Non-pigmented ciliary epithelial cell (primary cell): ENCODE data around the gene BRMS1L.
"Not testable (repeated sequence)": the region's sequence is repeated elsewhere in the genome, so short reads cannot be mapped to it uniquely, and the experiment has no call there.

Experiments used
- DNase-seq: peaks from one replicate; pipeline ENCODE4 v3.0.0-alpha.2; 2010; ENCODE audit warnings: low read depth

Gene BRMS1L, protein sequence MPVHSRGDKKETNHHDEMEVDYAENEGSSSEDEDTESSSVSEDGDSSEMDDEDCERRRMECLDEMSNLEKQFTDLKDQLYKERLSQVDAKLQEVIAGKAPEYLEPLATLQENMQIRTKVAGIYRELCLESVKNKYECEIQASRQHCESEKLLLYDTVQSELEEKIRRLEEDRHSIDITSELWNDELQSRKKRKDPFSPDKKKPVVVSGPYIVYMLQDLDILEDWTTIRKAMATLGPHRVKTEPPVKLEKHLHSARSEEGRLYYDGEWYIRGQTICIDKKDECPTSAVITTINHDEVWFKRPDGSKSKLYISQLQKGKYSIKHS

GRCh38 chr14:35826218-35826951 lies at the start of gene BRMS1L:
TSS of gene BRMS1L (plus strand) at chr14:35826338. CDS start at chr14:35826517, 179 bp downstream.
- peak; percentile 96 for DNase-seq

DNA sequence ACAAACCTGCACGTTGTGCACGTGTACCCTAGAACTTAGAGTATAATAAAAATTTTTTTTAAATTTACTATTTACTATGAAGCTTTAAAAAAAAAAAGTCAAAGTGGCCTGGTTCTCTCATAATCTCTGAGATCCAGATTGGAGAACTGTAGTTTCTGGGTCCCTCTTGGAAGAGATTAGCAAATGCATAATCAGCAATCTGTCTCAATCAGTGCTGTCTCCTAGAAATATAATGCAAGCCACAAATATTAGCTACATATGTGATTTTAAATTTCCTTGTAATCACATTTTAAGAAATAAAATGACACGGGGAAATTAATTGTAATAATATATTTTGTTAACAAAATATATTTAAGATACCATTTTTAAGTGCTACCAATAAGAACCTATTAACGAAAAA lies 49.3 kb upstream of the BRMS1L start:
- DNase-seq = no peak

- DNase-seq = not testable (repeated sequence)
These were observed 48.6 kb upstream of the BRMS1L start for GRCh38 chr14:35777550-35777949.

DNA sequence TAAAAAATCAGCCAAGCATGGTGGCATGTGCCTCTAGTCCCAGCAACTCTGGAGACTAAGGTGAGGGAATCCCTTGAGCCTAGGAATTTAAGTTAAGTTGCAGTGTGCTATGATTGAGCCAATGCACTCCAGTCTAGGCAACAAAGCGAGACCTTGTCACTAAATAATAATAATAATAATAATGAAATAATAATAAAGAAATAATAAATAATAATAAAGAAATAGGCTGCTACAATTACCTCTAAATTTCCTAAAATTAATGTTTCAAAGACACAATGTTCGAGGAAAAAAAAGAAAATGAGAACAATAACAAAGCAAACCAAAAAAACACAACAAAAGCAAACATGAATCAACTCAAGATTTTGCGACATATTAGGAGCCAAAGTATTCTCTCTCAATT lies 46.8 kb upstream of the BRMS1L start:
- no peak for DNase-seq

GRCh38 chr14:35783699-35784098 lies 42.4 kb upstream of the BRMS1L start:
- no peak for DNase-seq

DNA sequence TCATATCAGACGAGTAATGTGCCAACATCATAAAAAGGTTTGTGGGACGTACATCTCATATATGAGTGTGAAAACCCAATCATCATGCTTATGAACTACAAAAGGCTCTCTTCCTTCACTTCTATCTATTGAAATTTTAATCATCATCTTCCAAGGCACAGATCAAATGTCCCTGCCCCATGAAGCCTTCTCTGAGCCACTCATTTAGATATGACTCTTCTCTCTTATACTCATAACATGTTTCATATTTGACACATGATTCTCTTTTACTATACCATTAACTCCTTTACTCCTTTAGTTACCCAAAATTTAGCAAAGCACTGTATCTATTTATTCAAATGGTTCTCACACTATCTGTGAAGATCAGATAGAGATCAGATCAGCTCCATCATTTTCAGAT lies 39.3 kb upstream of the BRMS1L start:
- DNase-seq = no peak

DNA sequence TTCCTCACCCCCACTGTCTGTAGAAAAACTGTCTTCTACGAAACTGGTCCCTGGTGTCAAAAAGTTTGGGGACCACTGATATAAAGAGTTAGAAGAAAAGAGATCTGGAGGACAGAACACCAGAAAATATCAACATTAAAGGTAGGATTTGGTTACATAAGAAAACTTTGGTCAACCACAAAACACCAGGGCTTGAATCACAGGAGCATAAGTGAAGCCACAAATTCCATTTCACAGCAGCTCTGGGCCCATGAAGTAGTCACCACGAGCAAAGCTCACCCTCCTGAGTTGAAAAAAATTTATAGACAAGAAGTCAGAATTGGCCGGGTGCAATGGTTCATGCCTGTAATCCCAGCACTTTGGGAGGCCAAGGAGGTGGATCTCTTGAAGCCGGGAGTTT lies 36.5 kb upstream of the BRMS1L start:
- DNase-seq = peak; percentile 54

GRCh38 chr14:35797796-35798195 lies 28.3 kb upstream of the BRMS1L start:
- no peak for DNase-seq

DNA sequence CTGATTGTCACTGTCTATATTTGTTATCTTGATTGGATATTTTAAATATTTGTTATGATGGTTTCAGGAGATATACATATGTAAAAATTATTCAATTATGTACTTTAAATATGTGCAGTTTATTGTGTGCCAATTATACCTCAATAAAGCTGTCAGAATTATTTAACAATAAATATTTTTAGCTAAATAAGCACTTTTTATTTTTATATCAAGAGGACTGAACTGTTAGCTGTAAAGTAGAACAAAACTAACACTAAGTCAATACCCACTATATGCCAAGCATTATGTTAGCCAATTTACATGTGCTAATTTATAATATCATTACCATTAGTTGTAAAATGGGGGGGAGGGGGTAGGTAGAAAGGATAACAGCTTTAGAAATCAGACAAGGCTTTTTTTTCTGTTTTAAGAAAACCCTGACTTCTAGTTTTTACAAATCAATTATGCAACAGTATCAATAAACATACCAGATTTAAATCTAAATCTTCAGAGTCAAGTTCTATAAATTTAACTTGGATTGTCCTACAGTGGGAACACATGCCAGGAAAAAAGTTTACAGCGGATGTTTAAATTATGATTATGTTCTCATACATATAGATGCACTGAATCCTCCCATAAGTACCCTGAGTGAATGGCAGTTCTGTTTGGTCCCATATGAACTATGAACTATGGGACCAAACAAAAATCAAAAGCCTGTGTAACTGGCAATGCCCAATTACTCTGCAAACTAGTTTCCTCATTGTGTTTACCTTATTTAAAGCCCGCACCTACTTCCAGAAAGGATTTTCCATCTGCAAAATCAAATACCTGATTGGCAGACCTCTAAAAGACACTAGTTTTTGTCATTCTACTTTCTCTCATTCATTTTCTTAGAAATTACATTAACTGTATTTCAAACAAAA lies 19.9 kb upstream of the BRMS1L start:
- no peak for DNase-seq

DNA sequence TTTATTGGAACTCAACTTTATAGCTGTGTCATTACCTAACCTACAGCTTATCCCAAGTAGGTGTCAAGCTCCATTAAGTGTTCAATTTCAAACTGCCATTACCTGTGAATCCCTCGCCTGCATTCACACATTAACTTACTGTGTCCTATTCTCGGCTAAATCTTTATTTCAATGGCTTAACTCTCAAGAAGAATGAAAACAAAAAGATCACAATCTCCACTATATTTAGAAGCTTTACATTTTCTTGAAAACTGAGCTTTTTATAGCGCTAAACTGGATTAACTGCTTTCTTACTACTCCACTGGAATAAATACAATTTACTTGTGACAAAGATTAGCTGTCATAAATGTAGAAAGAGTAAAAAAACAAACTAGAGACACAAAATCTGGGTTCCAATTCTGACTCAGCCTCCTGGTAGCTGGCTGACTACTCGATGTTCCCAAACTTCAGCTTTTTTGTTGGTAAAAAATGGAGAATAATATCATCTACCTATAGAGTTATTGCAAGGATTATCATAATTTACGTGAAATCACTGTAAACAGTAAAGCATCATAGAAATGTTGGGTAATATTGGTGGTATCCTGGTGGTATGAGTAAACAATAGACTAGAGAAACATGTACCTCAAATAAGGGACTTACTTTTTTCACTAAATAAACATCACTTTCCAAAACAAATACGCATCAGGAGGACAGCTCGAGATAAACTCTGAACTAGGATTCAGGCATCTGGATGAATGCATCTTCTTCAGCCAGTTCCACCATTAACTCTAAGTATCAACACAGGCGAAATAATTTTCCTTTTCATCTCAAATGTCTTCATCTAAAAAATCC lies 18.8 kb upstream of the BRMS1L start:
- no peak for DNase-seq

DNA sequence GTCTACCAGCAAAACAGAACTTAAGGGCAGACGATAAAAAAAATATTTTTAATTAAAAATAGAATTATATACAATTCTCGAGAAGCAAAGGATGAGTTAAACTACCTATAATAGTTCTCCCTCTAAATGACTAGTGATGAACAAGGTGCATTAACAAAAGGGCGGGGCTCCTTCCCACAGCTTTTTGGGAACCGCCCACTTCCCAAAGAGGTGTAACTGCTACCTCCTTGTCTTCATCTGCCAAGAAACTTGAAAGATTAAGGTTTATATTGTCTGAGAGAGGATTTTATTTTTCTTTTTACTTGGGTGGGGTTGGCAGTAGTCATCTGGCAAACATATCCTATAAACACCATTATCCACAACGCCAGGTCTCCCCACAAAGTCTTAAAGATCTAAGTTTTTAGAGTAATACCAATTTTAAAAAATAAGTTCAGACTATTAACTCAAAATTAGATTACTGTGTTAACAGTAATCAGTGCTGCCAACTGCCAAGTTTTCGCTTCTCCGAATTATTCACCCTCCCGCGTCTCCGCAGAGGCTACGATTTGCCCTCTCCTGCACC lies 18.0 kb upstream of the BRMS1L start:
- no peak for DNase-seq

DNA sequence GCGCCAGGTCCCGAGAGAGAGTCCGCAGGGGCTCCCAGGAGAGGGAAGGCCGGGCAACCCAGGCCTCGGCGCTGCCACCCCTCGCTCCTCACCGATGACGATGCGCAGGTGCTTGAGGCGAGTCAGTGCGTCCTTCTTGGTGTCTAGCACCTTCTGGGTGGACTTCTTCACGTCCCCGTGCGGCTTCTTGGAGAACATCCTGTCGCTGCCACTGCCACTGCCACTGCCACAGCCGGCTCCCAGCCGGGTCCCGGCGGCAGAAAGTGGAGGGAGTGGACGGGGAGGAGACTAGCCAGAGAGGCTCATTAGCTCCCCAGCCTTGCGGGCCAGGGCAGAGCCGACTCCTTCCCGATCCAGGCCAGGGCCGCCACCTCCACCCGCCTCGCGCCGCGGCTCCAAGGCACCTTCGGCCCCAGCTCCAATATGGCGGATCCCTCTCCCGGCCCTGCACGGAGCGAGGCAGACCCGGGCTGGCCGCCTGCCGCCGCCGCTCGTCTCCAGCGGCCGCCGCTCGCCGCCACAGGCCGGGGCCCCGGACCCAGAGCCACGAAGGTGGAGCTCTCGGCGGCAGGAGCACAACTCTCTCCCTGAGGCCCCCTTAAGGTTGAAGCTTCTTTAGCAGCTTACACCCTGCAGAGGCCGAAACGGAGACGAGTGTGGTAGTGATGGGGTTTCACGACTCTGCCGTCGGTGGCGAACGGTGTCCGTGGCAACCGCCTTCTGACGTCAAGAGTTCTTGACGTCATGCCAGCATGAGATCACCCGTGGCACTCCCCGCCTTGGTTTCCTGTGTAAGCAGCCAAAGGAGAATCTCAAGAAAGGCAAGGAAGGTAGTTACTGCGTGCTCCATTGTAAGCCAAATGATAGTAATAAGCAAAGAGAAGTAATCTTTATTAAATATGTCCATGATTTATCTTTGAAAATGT lies 17.2 kb upstream of the BRMS1L start, which contains the start of gene RALGAPA1:
Gene RALGAPA1 (minus strand): TSS at position 658 of the 926 bp plus-strand sequence. CDS start 460 bp downstream, at position 198.
- DNase-seq = peak; percentile 95

DNA sequence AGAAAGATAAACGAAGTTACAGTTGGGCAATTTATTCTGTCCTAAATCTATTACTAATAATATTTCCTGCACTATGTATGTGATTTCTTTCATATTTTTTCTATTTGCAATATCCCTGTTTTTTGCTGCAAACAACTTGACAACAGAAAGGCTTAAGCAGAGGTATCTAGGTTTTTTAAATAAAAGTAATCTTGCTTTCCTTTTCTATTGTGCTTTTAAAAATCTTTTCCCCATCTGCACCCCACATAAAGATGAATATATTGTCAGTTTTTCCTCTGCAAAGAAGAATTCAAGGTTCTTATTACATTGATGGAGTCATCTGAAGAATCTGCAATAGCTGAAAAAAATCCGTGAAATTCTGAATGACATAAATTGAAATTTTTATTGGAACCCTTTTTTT lies 16.5 kb upstream of the BRMS1L start:
- DNase-seq = no peak

GRCh38 chr14:35810963-35811362 lies 15.2 kb upstream of the BRMS1L start:
- DNase-seq = no peak

GRCh38 chr14:35814371-35815005 lies 11.7 kb upstream of the BRMS1L start:
- DNase-seq = no peak

- DNase-seq = no peak
These were observed 7.6 kb upstream of the BRMS1L start for GRCh38 chr14:35818346-35819115.

- DNase-seq = no peak
These were observed 6.3 kb upstream of the BRMS1L start for GRCh38 chr14:35819591-35820540.
